HK-2 (cell line): ENCODE data around the gene BST1.
"Not testable (repeated sequence)": the region's sequence is repeated elsewhere in the genome, so short reads cannot be mapped to it uniquely, and the experiment has no call there.

Experiments used
- DNase-seq: peaks from one replicate; pipeline ENCODE4 v3.0.0-alpha.2; 2018; ENCODE audit not compliant: unreplicated experiment

BST1 gene

DNA sequence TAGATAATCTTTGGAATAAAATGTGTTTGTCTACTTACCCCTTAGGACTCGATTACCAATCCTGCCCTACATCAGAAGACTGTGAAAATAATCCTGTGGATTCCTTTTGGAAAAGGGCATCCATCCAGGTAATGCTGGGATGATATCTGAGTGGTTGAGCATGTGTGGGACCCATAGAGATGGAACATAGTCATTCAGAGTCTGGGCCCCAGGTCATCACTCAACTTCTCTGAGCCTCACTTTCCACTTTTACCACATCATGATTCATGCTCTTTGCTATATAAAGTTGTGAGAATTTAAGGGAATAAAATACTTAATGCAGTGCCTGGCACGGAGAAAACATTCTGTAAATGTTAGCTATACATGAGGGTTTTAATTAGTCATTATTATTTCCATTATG lies 8.9 kb downstream of the BST1 start:
- no peak for DNase-seq

DNA sequence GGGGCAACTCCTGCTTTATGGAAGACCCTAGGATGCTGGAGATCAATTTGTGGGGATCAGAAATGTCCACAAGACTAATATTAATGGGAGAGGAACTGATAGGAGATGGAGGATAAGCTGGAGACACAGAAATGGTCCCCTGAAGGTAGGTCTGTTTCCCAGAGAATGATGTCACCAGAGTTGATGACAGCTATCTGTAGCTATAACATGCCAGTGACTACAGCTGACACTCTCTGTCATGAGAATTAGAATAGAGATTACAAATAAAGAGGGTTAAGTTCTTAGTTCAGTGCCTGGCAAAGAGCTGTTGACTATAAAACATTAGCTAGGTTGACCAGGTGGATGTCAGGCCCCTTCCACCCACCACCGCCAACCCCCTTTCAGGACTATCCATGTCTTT lies 9.3 kb downstream of the BST1 start:
- DNase-seq: no peak

DNA sequence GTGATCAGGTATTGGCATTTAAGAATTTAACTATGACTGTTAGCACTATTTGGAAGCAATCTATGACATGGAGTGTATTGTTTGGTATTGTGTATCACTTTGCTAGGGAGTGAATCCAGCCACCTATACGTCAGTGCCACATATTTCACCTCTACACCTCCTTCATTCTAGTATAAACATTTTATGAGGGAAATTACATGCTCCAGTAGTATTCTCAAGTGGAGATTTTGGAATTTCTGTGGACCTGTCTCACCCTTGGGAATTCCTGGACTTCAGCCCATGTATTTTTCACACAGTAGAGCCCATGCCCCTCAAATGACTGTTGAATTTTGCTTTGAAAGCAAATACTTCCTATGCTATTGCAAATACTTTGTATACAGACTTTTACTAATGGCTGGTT lies 11.3 kb downstream of the BST1 start:
- no peak for DNase-seq

DNA sequence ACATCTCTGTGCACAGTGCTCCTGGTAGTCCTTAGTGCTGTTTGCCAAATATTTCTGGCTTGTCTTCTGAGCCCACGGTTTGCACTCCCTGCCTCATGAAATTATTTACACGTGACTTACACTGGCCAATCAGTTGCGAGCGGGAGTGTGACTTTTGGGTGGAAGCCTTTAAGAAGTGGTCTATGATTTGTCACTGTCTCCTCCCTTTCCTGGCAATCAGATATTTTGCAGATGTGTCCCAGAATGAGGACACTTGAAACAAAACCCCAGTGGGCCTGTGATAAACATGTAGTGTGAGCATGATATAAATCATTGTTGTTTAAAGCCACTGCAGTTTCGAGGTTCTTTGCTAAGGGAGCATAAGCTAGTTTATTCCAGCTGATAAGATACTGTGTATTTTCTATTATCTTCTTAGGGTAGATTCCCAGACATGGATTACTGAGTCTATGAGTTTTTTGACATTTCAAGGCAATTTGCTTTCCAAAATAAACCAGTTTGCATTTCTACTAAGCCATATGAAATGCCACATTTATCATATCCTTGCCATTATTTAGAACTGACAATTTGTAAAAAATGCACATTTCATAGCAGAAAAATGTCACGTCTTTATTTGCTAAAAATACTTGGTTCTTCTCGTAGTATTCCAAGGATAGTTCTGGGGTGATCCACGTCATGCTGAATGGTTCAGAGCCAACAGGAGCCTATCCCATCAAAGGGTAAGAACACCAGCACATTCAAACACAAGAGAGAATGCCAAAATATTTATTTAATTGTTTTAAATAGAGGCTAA lies 12.0 kb downstream of the BST1 start:
- peak; percentile 33 for DNase-seq

DNA sequence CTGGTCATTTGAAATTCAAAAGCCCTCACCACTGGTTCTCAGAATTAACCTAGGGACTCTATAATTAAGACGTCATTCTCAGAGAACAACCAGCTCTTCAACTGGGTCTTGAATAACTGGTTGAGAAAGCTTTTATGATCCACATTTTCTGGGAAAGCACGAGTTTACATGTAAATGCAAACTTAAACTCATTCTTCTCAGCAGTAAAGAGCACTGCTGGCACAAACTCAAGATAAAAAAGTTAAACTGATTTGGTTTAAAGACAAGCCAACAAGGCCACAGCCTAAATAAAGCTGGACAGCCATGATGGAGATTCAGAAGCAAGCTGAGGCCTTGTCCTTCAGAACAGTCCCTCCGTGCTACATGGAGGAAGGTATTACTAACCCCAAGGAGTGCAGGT lies 13.2 kb downstream of the BST1 start:
- no peak for DNase-seq

DNA sequence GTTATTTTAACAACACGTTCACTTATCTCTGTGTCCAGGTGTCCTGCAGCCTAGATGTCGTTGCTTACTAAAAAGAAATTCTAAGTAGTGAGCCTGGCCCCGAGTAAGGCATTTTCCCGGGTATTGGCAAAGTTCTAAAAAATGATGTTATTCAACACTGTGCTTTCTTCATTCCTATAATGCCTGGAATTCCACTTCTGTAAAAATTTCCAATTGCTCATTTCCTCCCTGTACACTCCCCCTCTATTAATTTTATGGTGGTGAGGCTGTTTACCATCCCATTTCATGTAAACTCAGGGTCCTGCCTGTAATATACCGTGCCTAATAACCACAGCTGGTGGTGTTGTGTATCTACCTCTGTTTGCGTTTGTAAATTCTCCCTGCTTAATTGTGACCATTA lies 14.2 kb downstream of the BST1 start:
- no peak for DNase-seq

DNA sequence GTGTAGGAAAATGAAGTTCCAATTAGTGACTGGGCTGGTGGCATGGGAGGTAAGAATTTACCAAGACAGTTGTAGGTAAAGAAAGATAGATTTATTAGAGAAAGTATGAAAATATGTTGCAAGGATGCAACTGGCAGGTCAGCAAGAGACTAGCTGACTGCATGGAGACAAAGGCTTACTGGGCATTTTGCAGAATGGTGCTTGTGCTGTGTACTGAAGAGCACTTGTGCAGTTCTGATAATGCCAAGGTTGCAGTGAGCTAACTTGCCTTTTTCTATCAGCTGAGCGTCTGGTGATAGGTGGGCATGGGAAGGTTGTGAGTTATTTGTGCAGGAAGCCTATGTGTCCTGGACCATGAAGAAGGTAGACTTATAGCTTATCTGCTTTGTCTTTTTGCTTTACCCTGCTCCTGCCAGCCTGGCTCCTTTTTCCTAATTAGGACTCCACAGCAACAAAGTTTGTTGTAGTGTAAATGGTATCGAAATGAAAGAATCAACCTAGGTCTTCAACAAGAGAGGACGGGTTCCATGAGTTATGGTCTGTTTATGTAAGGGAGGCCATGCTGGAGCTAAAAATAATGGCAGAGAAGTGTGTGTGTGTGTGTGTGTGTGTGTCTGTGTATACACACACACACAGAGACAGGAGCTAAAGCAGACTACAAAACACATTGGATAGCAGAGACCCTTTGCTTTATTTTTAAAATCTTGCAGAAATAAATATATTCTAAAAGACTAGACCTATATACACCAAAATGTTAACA lies 15.0 kb downstream of the BST1 start:
- no peak for DNase-seq

DNA sequence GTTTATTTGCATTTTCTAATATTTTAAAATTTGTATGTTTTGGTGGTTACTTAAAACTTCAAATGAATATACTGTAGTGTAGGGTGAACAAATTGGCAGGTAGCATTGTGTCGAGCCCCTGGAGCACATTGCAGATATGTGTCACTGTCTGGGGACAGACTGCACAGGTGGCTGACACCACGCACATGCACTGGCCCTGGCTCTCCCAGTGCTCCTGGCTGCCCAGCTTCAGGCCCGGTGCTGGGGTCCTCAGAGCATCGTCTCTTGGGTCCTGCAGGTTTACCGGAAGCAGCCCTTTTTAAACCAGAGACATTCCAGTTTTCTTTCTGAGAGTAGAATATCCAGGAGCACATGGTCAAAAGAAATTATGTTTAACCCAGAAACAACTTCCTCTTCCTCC lies 15.6 kb downstream of the BST1 start:
- no peak for DNase-seq

DNA sequence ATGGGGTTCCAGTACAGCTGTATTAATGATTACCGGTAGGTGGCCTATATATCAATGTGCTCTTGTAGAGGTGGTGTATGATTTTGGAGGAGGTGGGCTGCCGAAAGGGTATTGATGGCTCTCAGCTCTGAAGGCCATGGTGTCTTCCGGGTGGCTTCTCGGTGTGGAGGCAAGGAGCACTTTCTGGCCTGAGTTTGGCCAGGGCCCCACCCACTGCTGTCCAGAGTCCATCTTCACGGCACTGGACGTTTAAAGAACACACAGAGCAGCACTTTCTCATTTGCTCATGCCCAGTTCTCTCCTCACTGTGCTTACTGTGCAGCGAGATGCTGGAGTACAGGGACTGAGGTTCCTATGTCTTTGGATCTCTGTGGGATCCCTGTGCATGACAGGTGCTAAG lies 16.1 kb downstream of the BST1 start:
- no peak for DNase-seq

DNA sequence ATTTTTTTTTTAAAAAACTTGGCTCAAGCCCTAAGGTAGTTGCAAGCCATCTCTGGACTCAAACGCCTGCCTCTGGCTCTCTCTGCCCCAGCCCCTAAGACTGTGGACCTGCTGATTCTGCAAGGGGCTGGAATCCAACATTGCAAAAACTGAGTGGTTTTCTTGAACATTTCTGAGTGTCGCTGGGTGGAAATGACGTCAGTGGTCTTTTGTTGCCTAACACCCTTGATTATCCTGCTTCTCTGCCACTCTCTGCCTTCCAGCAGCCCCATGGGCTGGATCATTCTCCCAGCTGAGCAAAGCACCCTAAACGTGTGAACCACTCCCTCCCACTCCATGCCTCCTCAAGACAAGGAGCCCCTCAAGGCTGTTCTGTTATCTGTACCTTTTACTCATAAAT lies 16.6 kb downstream of the BST1 start:
- no peak for DNase-seq

DNA sequence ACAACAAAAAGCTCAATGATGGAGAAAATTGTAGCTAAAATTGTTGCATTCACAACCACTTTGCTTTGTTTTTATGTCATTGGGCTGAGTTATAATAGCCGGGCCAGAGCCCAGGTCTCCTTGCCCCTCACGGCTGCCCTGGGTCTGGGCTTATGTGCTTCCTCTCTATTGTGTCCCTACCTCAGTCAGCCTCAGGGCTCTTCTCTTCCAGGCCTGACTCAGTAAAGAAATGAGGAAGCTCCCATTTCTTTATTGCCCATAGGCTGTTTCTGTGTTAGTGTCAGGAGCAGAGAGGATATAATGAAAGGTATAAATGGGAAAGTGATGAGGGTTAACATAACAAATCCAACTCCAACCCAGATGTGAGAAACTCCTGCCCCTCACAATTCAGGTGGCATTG lies 18.0 kb downstream of the BST1 start:
- no peak for DNase-seq

DNA sequence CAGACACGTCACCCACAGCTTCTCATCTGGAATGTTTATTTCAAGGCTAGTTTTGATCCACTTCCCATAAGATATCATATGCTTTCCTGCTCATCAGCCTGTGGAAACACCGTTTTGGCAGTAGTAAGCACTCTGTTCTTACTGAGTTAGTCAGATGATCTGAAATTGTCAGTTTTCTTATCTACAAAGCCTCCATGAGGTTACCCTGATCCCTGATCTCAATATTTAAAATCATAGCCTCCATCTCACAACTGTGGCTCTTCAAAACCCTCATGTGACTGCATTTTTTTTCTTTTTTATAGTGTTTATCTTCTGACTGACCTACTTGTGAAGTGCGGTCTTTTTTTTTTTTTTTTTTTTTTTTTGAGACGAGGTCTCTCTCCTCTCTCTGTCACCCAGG lies 22.7 kb downstream of the BST1 start:
- no peak for DNase-seq

DNA sequence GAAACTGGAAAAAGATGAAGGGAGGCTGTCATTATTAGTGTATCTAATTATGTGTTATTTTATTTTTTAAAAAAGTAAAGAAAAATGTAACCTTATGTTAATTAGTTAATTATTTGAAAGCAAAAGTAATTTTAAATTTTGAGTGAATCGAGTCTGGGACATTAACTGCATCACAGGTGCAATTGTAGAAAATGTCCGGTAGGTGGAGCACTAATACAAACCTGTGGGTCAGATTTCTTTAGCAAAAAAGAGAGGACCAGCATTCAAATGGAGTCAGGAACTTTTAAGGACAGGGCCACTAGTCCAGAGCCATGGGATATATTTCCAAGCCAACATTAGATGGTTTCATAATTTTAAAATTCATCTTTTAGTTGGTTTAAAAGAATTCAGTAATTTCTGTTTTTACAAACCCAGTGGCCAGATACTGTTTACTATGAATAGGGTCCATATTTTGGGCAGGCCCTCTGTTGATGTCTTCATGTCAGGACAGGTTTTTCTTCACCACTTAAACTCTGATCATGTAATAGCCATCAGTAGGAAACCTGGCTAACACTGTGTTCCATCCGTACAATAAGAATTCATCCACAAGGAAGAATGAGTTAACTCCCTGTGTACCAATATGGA lies 27.2 kb downstream of the BST1 start:
- no peak for DNase-seq

DNA sequence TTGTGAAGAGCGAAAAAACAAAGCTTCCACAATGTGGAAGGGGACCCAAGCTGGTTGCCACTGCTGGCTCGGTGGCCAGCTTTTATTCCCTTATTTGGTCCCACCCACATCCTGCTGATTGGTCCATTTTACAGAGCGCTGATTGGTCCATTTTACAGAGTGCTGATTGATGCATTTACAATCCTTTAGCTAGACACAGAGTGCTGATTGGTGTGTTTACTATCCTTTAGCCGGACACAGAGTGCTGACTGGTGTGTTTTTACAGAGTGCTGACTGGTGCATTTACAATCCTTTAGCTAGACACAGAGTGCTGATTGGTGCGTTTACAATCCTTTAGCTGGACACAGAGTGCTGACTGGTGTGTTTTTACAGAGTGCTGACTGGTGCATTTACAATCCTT lies 30.2 kb downstream of the BST1 start:
- not testable (repeated sequence) for DNase-seq

DNA sequence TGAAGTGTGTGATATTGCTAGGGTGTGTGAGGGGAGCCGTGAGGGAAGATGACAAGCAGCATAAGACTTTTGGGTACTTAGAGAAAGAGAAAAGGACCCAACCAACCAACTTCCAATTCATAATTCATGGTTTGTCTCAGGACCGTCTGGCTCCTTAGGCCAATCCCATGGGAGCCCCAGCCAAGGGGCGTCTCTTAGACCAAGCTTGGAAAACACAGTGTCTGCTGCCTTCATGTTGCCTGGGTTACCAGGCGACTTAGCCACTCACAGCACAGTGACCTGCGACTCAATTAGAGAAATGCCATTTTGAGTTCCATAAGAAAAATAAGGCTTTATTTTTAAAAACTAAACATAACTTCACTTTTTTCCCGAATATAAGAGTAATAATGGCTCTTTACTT lies 32.7 kb downstream of the BST1 start:
- no peak for DNase-seq

DNA sequence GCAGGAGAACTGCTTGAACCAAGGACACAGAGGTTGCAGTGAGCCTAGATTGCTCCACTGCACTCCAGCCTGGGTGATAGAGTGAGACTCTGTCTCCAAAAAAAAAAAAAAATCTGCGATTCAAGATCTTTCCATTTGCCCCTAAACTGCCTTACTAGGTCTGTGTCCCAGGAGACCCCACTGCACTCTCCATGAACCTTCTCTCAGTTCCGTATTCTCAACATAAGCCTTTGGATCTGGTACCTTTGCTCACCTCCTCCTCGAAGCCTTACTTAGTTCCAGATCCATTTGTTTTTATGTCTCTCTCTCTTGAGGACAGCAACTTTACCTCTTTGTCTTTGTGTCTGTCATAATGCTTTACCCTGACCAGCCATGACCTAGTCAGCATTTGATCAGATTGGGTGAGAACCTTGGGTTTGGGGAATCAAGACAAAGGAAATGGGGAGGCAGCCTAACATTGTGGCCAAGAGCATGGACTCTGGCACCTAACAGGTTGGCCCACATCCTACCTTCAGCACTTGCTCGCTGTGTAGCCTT lies 33.7 kb downstream of the BST1 start:
- DNase-seq: no peak

DNA sequence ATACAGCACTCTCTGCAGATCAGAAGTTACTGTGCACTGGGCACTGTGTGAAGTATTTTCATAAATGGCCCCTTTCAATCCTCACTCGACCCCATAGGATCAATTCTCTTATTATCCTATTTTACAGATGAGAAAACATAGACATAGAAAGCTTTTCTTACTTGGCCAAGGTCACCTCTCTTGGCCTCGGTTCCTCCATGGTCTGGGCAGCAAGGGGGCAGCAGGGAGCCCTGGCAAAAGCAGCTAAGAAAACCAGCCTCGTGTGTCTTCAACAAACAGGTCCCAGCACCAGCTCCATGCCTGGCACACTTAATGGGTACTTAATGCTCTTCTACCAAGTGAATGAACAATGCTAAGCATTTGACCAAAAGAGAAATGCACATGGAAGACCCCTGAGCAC lies 34.4 kb downstream of the BST1 start:
- no peak for DNase-seq

DNA sequence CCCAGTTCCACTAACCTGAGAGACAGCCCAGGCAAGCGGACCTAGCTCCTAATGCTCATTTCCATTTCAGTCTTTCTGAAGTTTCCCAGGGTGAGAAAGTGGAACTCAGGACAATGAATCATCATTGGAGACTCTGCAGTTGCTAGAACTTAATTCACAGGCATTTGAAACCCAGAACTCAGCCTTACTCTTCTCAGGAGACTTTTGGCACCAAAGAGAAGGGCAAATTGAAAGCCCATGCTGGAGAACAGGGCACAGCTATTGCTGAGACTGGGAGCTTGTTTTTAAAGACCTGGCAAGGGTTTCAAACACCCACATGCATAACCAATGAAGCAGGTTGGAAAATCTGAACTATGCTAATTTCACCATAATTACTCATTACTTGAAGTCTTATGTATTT lies 36.0 kb downstream of the BST1 start:
- DNase-seq: no peak

DNA sequence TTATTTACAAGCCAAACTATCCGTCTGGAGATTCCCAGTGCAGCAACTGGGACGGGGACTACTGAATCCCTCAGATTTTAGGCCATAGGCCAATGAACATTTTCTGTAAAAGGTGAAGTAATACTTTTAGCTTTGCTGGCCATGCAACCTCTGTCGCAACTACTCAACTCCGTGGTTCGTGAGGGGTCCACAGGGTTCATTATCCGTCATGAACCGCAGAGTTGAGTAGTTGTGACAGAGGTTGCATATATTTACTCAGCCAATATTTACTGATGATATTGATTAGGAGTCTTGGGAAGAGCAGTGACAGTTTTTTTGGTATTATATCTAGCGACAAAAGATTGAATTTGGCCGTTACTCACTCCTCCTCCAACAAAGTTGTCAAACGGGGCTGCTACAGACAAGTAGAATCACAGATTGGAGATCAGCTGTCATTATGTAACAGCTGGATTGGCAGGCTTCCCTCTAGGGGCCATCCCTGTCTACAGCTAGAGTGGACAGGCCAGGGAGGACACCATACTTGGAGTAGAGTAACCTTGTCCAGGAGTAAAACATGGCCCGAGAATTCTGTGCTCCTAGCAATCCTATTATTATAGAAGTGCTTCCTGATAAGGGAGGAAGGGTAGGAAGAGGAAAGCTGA lies 38.0 kb downstream of the BST1 start:
- DNase-seq: no peak

DNA sequence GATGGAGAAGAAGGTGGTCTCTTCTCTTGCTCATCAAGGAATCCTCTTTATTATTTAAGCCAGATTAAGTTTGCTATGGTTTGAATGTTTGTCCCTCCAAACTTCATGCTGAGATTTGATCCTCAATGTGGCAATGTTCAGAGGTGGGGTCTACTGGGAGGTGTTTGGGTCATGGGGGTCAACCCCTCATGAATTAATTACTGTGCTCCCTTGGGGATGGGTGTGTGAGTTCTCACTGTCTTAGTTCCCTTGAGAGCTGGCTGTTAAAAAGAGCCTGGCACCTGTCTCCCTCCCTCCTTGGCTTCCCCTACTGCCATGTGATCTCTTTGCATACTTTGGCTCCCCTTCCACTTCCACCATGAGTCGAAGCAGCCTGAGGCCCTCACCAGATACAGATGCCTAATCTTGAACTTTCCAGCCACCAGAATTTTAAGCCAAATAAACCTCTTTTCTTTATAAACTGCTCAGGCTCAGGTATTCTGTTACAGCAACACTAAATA lies 39.3 kb downstream of the BST1 start:
- no peak for DNase-seq

DNA sequence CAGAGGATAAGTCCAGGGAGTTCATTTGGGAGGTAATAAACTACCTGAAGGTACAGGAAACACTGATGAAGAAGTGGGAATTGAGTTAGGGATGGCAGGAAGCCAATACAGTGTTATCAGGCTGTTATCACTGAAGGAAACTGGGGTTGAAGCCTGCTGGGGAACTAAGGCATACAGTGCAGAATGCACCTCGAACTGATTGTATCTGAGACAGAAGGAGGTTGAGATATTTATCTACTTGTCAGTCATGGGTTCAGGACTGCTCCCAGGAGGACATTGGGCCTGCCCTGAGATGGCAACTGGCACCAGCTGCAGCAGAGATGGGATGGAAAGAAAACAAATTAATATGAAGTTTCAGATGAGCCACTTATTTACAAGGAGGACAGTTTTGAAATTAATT lies 39.8 kb downstream of the BST1 start:
- no peak for DNase-seq

DNA sequence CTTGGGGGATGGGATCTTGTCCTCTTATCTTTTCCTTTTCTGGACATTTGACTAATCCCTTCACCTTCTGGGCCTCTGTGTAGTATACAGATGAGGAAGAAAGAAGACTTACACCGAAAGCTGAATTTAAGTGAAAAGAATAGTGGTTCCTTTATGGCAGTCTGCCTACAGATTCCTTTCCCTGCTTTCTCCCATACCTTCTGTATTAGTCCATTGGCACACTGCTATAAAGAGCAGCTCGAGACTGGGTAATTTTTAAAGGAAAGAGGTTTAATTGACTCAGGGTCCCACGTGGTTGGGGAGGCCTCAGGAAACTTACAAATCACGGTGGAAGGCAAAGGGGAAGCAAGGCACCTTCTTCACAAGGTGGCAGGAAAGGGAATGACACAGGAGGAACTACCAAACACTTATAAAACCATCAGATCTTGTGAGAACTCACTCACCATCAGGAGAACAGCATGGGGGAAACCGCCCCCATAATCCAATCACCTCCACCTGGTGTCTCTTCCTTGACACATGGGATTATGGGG lies 41.2 kb downstream of the BST1 start:
- no peak for DNase-seq
